ENCODE measurements around the gene RAB11FIP3. TPM values are rescaled to one million over a fixed set of nuclear protein-coding genes. Genes with fewer than 3 reads are reported as not detected.

RAB11FIP3 gene
- total and polyA plus RNA-seq, 2 of the 13 experiments (the other 11 are each of a cell fraction or from before 2014, with no cell fraction given) = 34.3 to 57.6 TPM

DNA sequence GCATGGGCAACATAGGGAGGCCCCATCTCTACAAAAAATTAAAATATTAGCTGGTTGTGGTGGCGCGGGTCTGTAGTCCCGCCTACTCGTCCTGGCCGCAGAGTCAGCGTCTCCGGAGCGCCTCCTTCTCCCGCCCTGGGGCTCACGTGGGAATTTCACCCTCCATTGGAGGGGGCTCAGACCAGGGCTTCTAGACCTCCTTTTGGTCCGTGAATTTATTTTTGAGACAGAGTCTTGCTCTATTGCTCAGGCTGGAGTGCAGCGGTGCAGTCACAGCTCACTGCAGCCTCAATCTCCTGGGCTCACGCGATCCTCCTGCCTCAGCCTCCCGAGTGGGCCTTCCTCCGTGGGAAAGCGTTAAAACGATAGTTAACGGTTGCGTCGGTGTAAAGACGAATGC, 28.8 kb upstream of the RAB11FIP3 start:
- Histone ChIP-seq H3K27me3 (ENCODE audit: control insufficient read depth in 1 of 2, insufficient read depth in 2 of 2, low read length in 2 of 2) (no peaks in the 10 kb centered on the region), H3K4me1 (ENCODE audit: insufficient read depth, low read length) (peaks cover 37% of the 10 kb centered on the region), H3K4me2 (ENCODE audit: low read depth, low read length) (peak overlapping the region; percentile 99), H3K79me2 (ENCODE audit: insufficient read depth, low read length) (peaks cover 14% of the 10 kb centered on the region), H3K27ac (ENCODE audit: extremely low read length, insufficient read depth, low read length) (peak overlapping the region; percentile 94), H3K9ac (ENCODE audit: insufficient read depth, low read depth, low read length) (peak overlapping the region; percentile 88), H3K4me3 (replicated peaks in 1 of 3; ENCODE audit: insufficient read depth in 1 of 3, low read depth in 2 of 3, low read length in 3 of 3) (peak overlapping the region; percentile 60 to 81 (median 81)), H4K20me1 (ENCODE audit: insufficient read depth, low read length) (no peaks in the 10 kb centered on the region), H3K36me3 (replicated peaks in 1 of 2; ENCODE audit: control insufficient read depth in 1 of 2, insufficient read depth in 2 of 2, low read length in 2 of 2) (peaks cover 0 to 4% of the 10 kb centered on the region in 2 experiments; a peak in 2 of 5 replicates), H3K9me3 (ENCODE audit: low read length) (no peaks in the 10 kb centered on the region), H2AFZ (ENCODE audit: low read length) (no peak overlapping the region)
- ChIA-PET POLR2A (interaction anchor here (0.9 to 1.7 kb wide), 3 partner anchors 9 to 131 kb away, joined by 3 to 10 read pairs (median 4); partner anchors contain the start of gene CAPN15), CTCF (ENCODE audit: low intra/inter-chr PET ratio, low total read pairs) (no interaction called here)
- 0% methylated on average over 11 of the region's 22 CpGs for WGBS (ENCODE audit: low lambda C conversion rate)
- intact Hi-C loops (cut with micrococcal nuclease; ENCODE audit: unreplicated experiment) = no loop called here
- DNase-seq (ENCODE audit: low spot score) (peak; percentile 65), ATAC-seq (peak; percentile 28; the same call in 2 of the 3 replicates), FAIRE-seq (peak; percentile 74)
- BruUV-seq (replicated peaks) = no TSS peak
- in situ Hi-C loops (cut with HindIII; ENCODE audit: extremely low pct_ligation_motif_present, low pct_unique_long_range_greater_than_20kb) = loop anchor here (5.0 kb wide), 1 partner anchor 101 kb away; no protein-coding TSS in a partner anchor
- no peak for TF ChIP-seq ARNT2 (CRISPR knock-in tag; IDR thresholded peaks at IDR 0.05; ENCODE audit: low read depth)
- no peak for TF ChIP-seq SNRNP70 (IDR thresholded peaks at IDR 0.05; ENCODE audit: low read depth, low read length)
- TF ChIP-seq, protein P1, sequence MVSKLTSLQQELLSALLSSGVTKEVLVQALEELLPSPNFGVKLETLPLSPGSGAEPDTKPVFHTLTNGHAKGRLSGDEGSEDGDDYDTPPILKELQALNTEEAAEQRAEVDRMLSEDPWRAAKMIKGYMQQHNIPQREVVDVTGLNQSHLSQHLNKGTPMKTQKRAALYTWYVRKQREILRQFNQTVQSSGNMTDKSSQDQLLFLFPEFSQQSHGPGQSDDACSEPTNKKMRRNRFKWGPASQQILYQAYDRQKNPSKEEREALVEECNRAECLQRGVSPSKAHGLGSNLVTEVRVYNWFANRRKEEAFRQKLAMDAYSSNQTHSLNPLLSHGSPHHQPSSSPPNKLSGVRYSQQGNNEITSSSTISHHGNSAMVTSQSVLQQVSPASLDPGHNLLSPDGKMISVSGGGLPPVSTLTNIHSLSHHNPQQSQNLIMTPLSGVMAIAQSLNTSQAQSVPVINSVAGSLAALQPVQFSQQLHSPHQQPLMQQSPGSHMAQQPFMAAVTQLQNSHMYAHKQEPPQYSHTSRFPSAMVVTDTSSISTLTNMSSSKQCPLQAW (CRISPR knock-in tag; IDR thresholded peaks at IDR 0.05) = no peak
- no peak for TF ChIP-seq ZNF253 (CRISPR knock-in tag; IDR thresholded peaks at IDR 0.05; ENCODE audit: borderline replicate concordance)
- TF ChIP-seq ZBTB40 (IDR thresholded peaks at IDR 0.05) = no peak
- no peak for TF ChIP-seq ZBTB40 (CRISPR knock-in tag; IDR thresholded peaks at IDR 0.05)
- no peak for TF ChIP-seq ZNF761 (CRISPR knock-in tag; conservative IDR thresholded peaks at IDR 0.05)
- TF ChIP-seq ZNF331 (CRISPR knock-in tag; IDR thresholded peaks at IDR 0.05) = no peak
- peak; percentile 71; the same call in 1 of the 2 replicates for TF ChIP-seq ZBTB7B (CRISPR knock-in tag; IDR thresholded peaks at IDR 0.05)
- TF ChIP-seq CERS6 (CRISPR knock-in tag; IDR thresholded peaks at IDR 0.05) = no peak
- TF ChIP-seq, protein P2, sequence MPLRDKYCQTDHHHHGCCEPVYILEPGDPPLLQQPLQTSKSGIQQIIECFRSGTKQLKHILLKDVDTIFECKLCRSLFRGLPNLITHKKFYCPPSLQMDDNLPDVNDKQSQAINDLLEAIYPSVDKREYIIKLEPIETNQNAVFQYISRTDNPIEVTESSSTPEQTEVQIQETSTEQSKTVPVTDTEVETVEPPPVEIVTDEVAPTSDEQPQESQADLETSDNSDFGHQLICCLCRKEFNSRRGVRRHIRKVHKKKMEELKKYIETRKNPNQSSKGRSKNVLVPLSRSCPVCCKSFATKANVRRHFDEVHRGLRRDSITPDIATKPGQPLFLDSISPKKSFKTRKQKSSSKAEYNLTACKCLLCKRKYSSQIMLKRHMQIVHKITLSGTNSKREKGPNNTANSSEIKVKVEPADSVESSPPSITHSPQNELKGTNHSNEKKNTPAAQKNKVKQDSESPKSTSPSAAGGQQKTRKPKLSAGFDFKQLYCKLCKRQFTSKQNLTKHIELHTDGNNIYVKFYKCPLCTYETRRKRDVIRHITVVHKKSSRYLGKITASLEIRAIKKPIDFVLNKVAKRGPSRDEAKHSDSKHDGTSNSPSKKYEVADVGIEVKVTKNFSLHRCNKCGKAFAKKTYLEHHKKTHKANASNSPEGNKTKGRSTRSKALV (CRISPR knock-in tag; IDR thresholded peaks at IDR 0.05) = 0 out of 2 replicates have a peak, but pooled peaks have one; percentile 44
